SH-SY5Y (cell line): Measurements from ENCODE around the gene ZNF664.

Source experiments
- GATA2 ChIP-seq: IDR thresholded peaks from 2 replicates; pipeline ENCODE4 v1.6.1; 2011; ENCODE audit warnings: mild to moderate bottlenecking, low read depth, low read length
- GATA3 ChIP-seq: IDR thresholded peaks from 2 replicates; pipeline ENCODE4 v1.6.1; 2011; ENCODE audit warnings: low read depth, mild to moderate bottlenecking, low read length, moderate library complexity

DNA sequence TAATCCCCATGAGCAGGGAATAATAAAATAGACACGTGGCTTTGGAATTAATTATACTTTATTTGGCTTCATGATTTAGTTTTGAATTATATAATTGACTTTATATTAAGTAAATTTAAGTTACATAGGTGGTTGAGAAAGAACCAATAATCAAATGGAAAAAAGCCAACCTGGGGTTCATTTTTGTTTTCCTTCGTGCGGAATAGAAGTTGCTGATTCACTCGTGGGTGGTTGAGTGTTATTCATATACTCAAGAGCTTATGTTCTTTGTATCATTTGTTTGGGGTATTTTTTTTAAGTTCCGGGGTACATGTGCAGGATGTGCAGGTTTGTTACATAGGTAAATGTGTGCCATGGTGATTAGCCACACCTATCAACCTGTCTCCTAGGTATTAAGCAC is 58.0 kb downstream of the ZNF664 start:
- TF ChIP-seq GATA2 (no peak), GATA3 (no peak)
